Suprapubic skin (tissue), 4 donors: ENCODE results near the gene EIPR1.

Experiments
- CTCF ChIP-seq, 2 donors: fragments of 200-600 bp in 1 of 2; fragments of 450-650 bp in 1 of 2; sonication (generic) in 1 of 2; IDR thresholded peaks; one replicate each; pipeline ENCODE4 v1.5.1; 2016 to 2019; ENCODE audit warnings: antibody characterized with exemption in 2 of 2, mild to moderate bottlenecking in 1 of 2, moderate library complexity in 1 of 2
- EP300 ChIP-seq: sonication (generic); formaldehyde crosslinking; IDR thresholded peaks from one replicate; pipeline ENCODE4 v1.6.1; 2017; ENCODE audit warnings: antibody characterized with exemption
- POLR2A ChIP-seq, 2 donors: fragments of 450-650 bp; IDR thresholded peaks; one replicate each; pipeline ENCODE4 v1.6.1; 2017; ENCODE audit warnings: antibody characterized with exemption in 2 of 2, mild to moderate bottlenecking in 2 of 2, moderate library complexity in 2 of 2
- POLR2AphosphoS5 ChIP-seq, 3 donors: sonication (generic); formaldehyde crosslinking; IDR thresholded peaks; one replicate each; pipeline ENCODE4 v1.6.1; 2017; ENCODE audit warnings: antibody characterized with exemption in 3 of 3

DNA sequence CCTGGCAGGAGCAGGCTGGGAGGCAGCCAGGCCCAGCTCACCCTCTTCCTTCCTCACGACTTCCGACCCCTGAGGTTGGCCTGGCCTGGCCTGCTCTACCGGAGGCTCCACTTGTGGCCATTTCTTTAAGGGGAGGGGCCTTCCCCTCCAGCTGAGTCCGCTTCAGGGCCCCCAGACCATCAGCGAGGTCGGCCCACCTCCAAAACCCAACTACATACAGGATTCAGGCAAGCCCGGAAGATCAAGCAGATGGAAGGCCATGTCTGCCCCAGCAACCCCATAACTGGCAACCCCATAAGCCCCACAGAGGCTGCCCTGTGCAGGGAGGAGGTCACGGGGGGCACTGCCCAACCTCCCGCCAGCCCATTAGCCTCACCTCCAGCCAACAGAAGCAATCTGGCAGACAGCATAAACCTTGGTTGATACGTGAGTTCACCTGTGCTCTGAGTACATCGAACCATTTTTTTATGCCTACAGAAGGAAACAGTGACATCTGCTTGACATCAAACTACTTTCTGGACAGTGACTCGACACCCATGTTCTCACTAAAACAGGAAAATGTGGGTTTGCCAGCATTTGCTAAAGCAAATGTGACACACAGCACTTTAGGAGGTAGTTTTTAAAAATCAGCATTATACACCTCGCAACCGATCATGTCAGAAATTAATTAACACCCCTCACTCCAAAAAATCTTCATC is 98.9 kb downstream of the EIPR1 start:
- TF ChIP-seq CTCF (IDR thresholded peaks at IDR 0.05) (no peak), POLR2AphosphoS5 (IDR thresholded peaks at IDR 0.05) (no peak), EP300 (no peak), POLR2A (IDR thresholded peaks at IDR 0.05) (no peak)
